ENCODE measurements around the gene CTSF.

The CTSF gene

DNA sequence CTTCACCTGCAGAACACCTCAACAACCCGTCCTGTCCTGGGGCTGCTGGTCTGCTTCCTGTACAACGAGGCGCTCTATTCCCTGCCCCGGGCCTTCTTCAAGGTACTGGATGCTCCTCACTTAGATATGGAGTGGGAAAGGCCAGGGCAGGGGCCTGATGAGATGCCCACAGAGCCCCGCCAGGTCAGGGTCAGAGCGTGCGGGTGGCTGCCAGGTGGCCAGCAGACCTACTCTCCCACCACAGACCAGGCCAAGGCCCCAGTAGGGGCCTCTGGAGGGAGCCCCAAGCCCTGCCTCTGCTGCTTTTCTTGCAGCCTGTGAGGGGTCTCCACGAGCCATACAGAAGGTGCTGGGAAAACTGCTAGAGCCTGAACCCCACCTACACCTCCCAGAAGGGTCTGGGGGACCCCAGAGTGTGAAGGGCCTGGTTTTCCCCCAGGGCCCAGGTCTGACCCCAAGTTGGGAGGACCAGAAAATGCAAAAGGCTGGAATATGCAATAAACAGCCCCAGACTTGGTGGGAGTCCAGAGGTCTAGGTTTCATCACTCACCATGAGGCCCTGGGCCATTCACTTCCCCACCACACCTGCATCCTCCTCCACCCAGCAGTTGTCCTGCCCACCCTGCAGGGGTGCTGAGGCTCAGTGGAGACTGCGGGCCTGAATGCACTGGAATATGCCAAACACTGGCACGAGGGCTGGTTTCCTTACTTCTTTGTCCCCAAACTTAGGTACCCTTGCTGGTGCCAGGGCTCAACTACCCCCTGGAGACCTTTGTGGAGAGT, 37.3 kb downstream of the CTSF start:
- DNase-seq, result no peak

- DNase-seq, result no peak
These were observed 38.8 kb downstream of the CTSF start for GRCh38 chr11:66529655-66530054.

DNA sequence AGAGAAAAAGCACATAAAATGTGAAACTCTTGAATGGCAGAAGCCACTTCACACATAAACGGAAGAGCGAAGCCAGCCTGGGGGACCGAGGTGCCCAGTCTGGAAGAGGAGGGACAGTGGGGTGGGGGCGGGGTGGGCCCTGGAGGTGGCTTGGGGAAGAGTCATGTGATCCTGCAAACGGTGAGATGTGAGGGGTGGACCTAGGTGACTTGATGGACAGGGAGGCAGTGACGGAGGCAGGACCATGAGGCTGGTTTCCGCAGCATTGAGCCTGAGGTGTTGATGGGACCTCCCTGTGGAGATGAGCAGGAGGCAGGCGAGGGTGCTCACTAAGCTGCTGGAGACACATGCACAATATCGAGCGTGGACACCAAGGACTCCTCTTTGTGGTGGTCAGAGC, 39.3 kb downstream of the CTSF start:
- DNase-seq, result no peak

- no peak for DNase-seq
These were observed 43.9 kb downstream of the CTSF start for GRCh38 chr11:66524304-66525040.

DNA sequence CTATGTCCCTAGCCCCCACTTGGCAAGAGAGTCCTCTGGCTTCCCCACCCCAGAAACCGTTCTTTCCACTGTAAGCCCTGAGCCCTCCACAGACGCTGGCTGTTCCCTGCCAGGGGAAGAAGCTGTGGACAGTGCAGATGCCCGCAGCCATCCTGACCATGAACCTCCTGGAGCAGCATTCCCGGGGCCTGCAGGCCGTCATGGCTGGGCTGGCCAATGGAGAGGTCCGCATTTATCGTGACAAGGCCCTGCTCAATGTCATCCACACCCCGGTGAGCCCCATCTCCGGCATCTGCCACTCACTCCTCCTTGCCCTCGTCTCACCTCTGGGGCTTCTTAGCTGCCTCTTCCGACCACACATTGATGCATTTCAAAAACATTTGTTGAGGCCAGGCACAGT, 44.8 kb downstream of the CTSF start:
- DNase-seq, result no peak
